ENCODE data around the gene IPCEF1. TPM values are rescaled to one million over a fixed set of nuclear protein-coding genes. Genes with fewer than 3 reads are reported as not detected.

The IPCEF1 gene
- polyA plus RNA-seq, 3 donors = 14.7 to 29.7 (median 16.5) TPM

- Mint-ChIP-seq H3K27me3 (ENCODE audit: low read depth in 3 of 3) (no peaks in the 10 kb centered on the region), H3K4me1 (peaks cover 77% of the 10 kb centered on the region), H3K4me3 (peak overlapping the region; percentile 6 to 42), H3K27ac (peak overlapping the region; percentile 74 to 89 (median 81)), H3K9me3 (peaks cover 0 to 2% (median 1%) of the 10 kb centered on the region in 7 donors), H3K36me3 (peaks cover 24 to 29% of the 10 kb centered on the region in 2 donors)
- H4K20me1 ChIP-seq (ENCODE audit: insufficient read depth, low read length) = peaks cover 83% of the 10 kb centered on the region
- peak overlapping the region; percentile 56 for H3K4me2 ChIP-seq (replicated peaks; ENCODE audit: extremely low read depth, low read length, poor library complexity, severe bottlenecking)
- no peak overlapping the region for H2AFZ ChIP-seq (ENCODE audit: insufficient read depth, low read depth, low read length, poor library complexity, severe bottlenecking)
- peak; percentile 83 to 95 (median 91) for DNase-seq
- H3K4me3 ChIP-seq (replicated peaks in 1 of 3; ENCODE audit: low read depth in 2 of 3, low read length in 3 of 3) = peak overlapping the region in 1 of 3 experiments; percentile 35
- H3K4me1 ChIP-seq (ENCODE audit: control insufficient read depth in 1 of 2, insufficient read depth in 2 of 2, low read length in 2 of 2) = peaks cover 65 to 72% of the 10 kb centered on the region in 2 donors
- no peaks in the 10 kb centered on the region for H3K9me3 ChIP-seq (replicated peaks in 1 of 2; ENCODE audit: control insufficient read depth in 1 of 2, insufficient read depth in 1 of 2, low read length in 2 of 2)
- peaks cover 95% of the 10 kb centered on the region for H3K79me2 ChIP-seq (ENCODE audit: insufficient read depth, low read length)
- intact Hi-C loops (cut with micrococcal nuclease) = loop anchor here (5.0 to 10.0 kb wide), 4 partner anchors 47 to 160 kb away; partner anchors contain the start of gene IPCEF1 (in 1 of the 2)
- H3K9ac ChIP-seq (ENCODE audit: insufficient read depth, low read length, poor library complexity, severe bottlenecking) = no peak overlapping the region
- H3K27me3 ChIP-seq (ENCODE audit: control insufficient read depth in 2 of 2, insufficient read depth in 2 of 2, low read length in 2 of 2) = no peaks in the 10 kb centered on the region
- peak overlapping the region in 1 of 2 donors; percentile 72 for H3K27ac ChIP-seq (ENCODE audit: low read depth in 1 of 2, low read length in 2 of 2)
- TF ChIP-seq, protein P1, sequence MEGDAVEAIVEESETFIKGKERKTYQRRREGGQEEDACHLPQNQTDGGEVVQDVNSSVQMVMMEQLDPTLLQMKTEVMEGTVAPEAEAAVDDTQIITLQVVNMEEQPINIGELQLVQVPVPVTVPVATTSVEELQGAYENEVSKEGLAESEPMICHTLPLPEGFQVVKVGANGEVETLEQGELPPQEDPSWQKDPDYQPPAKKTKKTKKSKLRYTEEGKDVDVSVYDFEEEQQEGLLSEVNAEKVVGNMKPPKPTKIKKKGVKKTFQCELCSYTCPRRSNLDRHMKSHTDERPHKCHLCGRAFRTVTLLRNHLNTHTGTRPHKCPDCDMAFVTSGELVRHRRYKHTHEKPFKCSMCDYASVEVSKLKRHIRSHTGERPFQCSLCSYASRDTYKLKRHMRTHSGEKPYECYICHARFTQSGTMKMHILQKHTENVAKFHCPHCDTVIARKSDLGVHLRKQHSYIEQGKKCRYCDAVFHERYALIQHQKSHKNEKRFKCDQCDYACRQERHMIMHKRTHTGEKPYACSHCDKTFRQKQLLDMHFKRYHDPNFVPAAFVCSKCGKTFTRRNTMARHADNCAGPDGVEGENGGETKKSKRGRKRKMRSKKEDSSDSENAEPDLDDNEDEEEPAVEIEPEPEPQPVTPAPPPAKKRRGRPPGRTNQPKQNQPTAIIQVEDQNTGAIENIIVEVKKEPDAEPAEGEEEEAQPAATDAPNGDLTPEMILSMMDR (IDR thresholded peaks at IDR 0.05) = no peak
- WGBS (ENCODE audit: insufficient coverage) = 70% methylated on average over 2 of the region's 10 CpGs
- peaks cover 9 to 21% of the 10 kb centered on the region in 2 donors for H3K36me3 ChIP-seq (replicated peaks in 1 of 2; ENCODE audit: control insufficient read depth in 1 of 2, insufficient read depth in 2 of 2, low read length in 2 of 2)
Observed at GRCh38 chr6:154301839-154302752, 54.5 kb downstream of the IPCEF1 start.

DNA sequence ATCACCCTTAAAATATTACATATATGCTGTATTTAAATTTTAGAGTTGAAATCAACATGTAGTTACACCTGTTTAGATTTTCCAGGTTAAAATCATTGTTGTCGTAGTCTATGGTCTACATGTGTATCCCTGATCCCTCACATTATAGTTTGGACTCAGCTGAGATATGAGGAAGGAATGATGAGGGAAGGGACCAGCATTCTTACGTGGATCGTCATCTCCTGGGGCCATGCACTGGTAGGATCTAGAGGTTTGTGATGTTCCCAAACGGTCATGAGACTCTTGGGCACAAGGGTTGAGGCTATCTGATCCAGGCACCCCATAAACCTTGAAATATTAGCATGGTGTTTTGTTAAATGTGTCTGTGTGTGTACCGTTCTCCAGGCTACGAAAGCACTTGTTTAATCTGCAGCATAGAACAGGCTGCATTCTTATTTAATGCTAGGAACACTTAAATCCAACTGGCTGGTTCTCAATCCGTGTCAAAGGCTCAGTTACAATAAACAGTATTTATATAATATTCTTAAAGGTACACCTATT is 55.4 kb downstream of the IPCEF1 start:
- TF ChIP-seq, protein P1 (IDR thresholded peaks at IDR 0.05) = no peak
- H3K4me1 ChIP-seq (ENCODE audit: control insufficient read depth in 1 of 2, insufficient read depth in 2 of 2, low read length in 2 of 2) = peaks cover 65 to 72% of the 10 kb centered on the region in 2 donors
- no peak overlapping the region for H3K9ac ChIP-seq (ENCODE audit: insufficient read depth, low read length, poor library complexity, severe bottlenecking)
- H3K9me3 ChIP-seq (replicated peaks in 1 of 2; ENCODE audit: control insufficient read depth in 1 of 2, insufficient read depth in 1 of 2, low read length in 2 of 2) = no peaks in the 10 kb centered on the region
- intact Hi-C loops (cut with micrococcal nuclease) = loop anchor here (5.0 to 10.0 kb wide), 4 partner anchors 46 to 159 kb away; partner anchors contain the start of gene IPCEF1 (in 1 of the 2)
- H2AFZ ChIP-seq (ENCODE audit: insufficient read depth, low read depth, low read length, poor library complexity, severe bottlenecking) = no peak overlapping the region
- Mint-ChIP-seq H3K4me1 (peaks cover 78% of the 10 kb centered on the region), H3K27me3 (ENCODE audit: low read depth in 3 of 3) (no peaks in the 10 kb centered on the region), H3K4me3 (no peak overlapping the region), H3K27ac (peak overlapping the region; percentile 7 to 66 (median 26)), H3K36me3 (peaks cover 19 to 26% of the 10 kb centered on the region in 2 donors), H3K9me3 (no peaks in the 10 kb centered on the region)
- H3K4me2 ChIP-seq (replicated peaks; ENCODE audit: extremely low read depth, low read length, poor library complexity, severe bottlenecking) = peak overlapping the region; percentile 56
- no peak for DNase-seq
- H3K27me3 ChIP-seq (ENCODE audit: control insufficient read depth in 2 of 2, insufficient read depth in 2 of 2, low read length in 2 of 2) = no peaks in the 10 kb centered on the region
- WGBS (ENCODE audit: insufficient coverage) = no CpG with 5 or more reads among the region's 7 CpGs
- peaks cover 95% of the 10 kb centered on the region for H3K79me2 ChIP-seq (ENCODE audit: insufficient read depth, low read length)
- H3K4me3 ChIP-seq (replicated peaks in 1 of 3; ENCODE audit: low read depth in 2 of 3, low read length in 3 of 3) = peak overlapping the region in 1 of 3 experiments; percentile 35
- peaks cover 81% of the 10 kb centered on the region for H4K20me1 ChIP-seq (ENCODE audit: insufficient read depth, low read length)
- H3K27ac ChIP-seq (ENCODE audit: low read depth in 1 of 2, low read length in 2 of 2) = peak overlapping the region in 1 of 2 donors; percentile 72
- H3K36me3 ChIP-seq (replicated peaks in 1 of 2; ENCODE audit: control insufficient read depth in 1 of 2, insufficient read depth in 2 of 2, low read length in 2 of 2) = peaks cover 3 to 15% of the 10 kb centered on the region in 2 donors

Measured in CD14-positive monocyte (primary cell).